IMR-90 (cell line): ENCODE data around the gene FBXW11. TPM values are rescaled to one million over a fixed set of nuclear protein-coding genes. Genes with fewer than 3 reads are reported as not detected.

Source experiments
- ATAC-seq: fragments of 200-7000 bp; cut with Tn5 transposase; 2 replicates; pipeline ENCODE4 v1.9.1; 2020; ENCODE audit warnings: low read depth, mild to moderate bottlenecking, moderate library complexity
- BruUV-seq: library from RNA; stranded (reverse); fragments of 400-500 nt; replicated peaks from 2 replicates; lab custom pipeline; 2021; lab: Mats Ljungman, UMichigan
- CTCF ChIA-PET: fragments of 300-600 bp; formaldehyde crosslinking; extraction: SDS; loops from one replicate; lab custom pipeline; 2021; ENCODE audit warnings: antibody characterized with exemption; lab: Yijun Ruan, JAX
- POLR2A ChIA-PET: fragments of 300-600 bp; sonication (Branson Sonifier 250); formaldehyde crosslinking; loops from one replicate; lab custom pipeline; 2022; ENCODE audit warnings: antibody characterized with exemption; ENCODE audit not compliant: unreplicated experiment; lab: Charles Lee
- DNase-seq: peaks from one replicate; pipeline ENCODE4 v3.0.0; 2013
- H2AFZ ChIP-seq: replicated peaks from 2 replicates; pipeline ENCODE3; 2013; ENCODE audit warnings: low read length, mild to moderate bottlenecking; ENCODE audit not compliant: poor library complexity
- H2AK5ac ChIP-seq: 2 replicates; pipeline ENCODE4 v1.6.1; 2013; ENCODE audit warnings: low read depth, low read length, inconsistent platforms
- H2AK9ac ChIP-seq: replicated peaks from 2 replicates; pipeline ENCODE3; 2013; ENCODE audit warnings: mild to moderate bottlenecking, low read depth, low read length, moderate library complexity; ENCODE audit not compliant: poor library complexity
- H2BK120ac ChIP-seq: 2 replicates; pipeline ENCODE4 v1.6.1; 2013; ENCODE audit warnings: low read depth, low read length, inconsistent platforms
- H2BK15ac ChIP-seq: 3 replicates; pipeline ENCODE4 v1.6.1; 2013; ENCODE audit warnings: low read depth, low read length, inconsistent platforms
- H2BK20ac ChIP-seq: 2 replicates; pipeline ENCODE4 v1.6.1; 2013; ENCODE audit warnings: low read depth, mild to moderate bottlenecking, inconsistent platforms, low read length, moderate library complexity
- H2BK5ac ChIP-seq: 2 replicates; pipeline ENCODE4 v1.6.1; 2013; ENCODE audit warnings: mild to moderate bottlenecking, low read depth, low read length, inconsistent platforms; ENCODE audit not compliant: poor library complexity, severe bottlenecking
- H3K14ac ChIP-seq: replicated peaks from 2 replicates; pipeline ENCODE4 v1.6.1; 2013; ENCODE audit warnings: low read depth, low read length, inconsistent platforms
- H3K18ac ChIP-seq: 2 replicates; pipeline ENCODE4 v1.6.1; 2013; ENCODE audit warnings: low read depth, low read length, control low read depth
- H3K23ac ChIP-seq: 2 replicates; pipeline ENCODE4 v1.6.1; 2013; ENCODE audit warnings: low read depth, low read length, inconsistent platforms
- H3K27ac ChIP-seq: 2 replicates; pipeline ENCODE4 v1.5.1; 2013; ENCODE audit warnings: mild to moderate bottlenecking, control low read depth, low read length; ENCODE audit not compliant: insufficient read depth
- H3K27me3 ChIP-seq: 2 replicates; pipeline ENCODE4 v1.6.1; 2013; ENCODE audit warnings: low read length; ENCODE audit not compliant: control insufficient read depth, insufficient read depth
- H3K36me3 ChIP-seq: 2 replicates; pipeline ENCODE4 v1.6.1; 2013; ENCODE audit warnings: low read length, mixed read lengths; ENCODE audit not compliant: control insufficient read depth, insufficient read depth
- H3K4ac ChIP-seq: 2 replicates; pipeline ENCODE4 v1.6.1; 2013; ENCODE audit warnings: low read depth, low read length, inconsistent platforms
- H3K4me1 ChIP-seq: 2 replicates; pipeline ENCODE4 v1.6.1; 2013; ENCODE audit warnings: low read length, mixed read lengths; ENCODE audit not compliant: control insufficient read depth, insufficient read depth
- H3K4me2 ChIP-seq: 2 replicates; pipeline ENCODE4 v1.6.1; 2013; ENCODE audit warnings: low read depth, mild to moderate bottlenecking, control low read depth, low read length, moderate library complexity
- H3K4me3 ChIP-seq: 2 replicates; pipeline ENCODE4 v1.5.1; 2013; ENCODE audit warnings: low read depth, mild to moderate bottlenecking, control low read depth, low read length, moderate library complexity; ENCODE audit not compliant: insufficient read depth
- H3K56ac ChIP-seq: 2 replicates; pipeline ENCODE4 v1.6.1; 2013; ENCODE audit warnings: low read length, inconsistent platforms; ENCODE audit not compliant: insufficient read depth; ENCODE audit errors: extremely low read depth
- H3K79me1 ChIP-seq, 2 experiments: 2 replicates each; pipeline ENCODE4 v1.6.1; 2013; ENCODE audit warnings: low read length in 2 of 2, inconsistent platforms in 1 of 2, low read depth in 1 of 2
- H3K9ac ChIP-seq: 2 replicates; pipeline ENCODE4 v1.6.1; 2013; ENCODE audit warnings: low read depth, low read length, control low read depth
- H3K9me1 ChIP-seq: 2 replicates; pipeline ENCODE4 v1.6.1; 2013; ENCODE audit warnings: low read length, inconsistent platforms; ENCODE audit not compliant: insufficient read depth
- H3K9me3 ChIP-seq: 2 replicates; pipeline ENCODE4 v1.6.1; 2013; ENCODE audit warnings: low read length; ENCODE audit not compliant: control insufficient read depth, insufficient read depth
- H4K20me1 ChIP-seq: 2 replicates; pipeline ENCODE4 v1.6.1; 2013; ENCODE audit warnings: low read length, inconsistent platforms; ENCODE audit not compliant: insufficient read depth
- H4K5ac ChIP-seq: 2 replicates; pipeline ENCODE4 v1.6.1; 2013; ENCODE audit warnings: mild to moderate bottlenecking, low read depth, low read length, control low read depth
- H4K8ac ChIP-seq, 2 experiments: 2 replicates each; pipeline ENCODE4 v1.6.1; 2013; ENCODE audit warnings: low read depth in 2 of 2, low read length in 2 of 2, control low read depth in 1 of 2, inconsistent platforms in 1 of 2
- H4K91ac ChIP-seq: 2 replicates; pipeline ENCODE4 v1.6.1; 2013; ENCODE audit warnings: low read depth, low read length, inconsistent platforms; ENCODE audit not compliant: insufficient read depth
- BHLHE40 ChIP-seq: fragments of 150-350 bp; IDR thresholded peaks from 2 replicates; pipeline ENCODE4 v1.6.1; 2016; ENCODE audit warnings: mild to moderate bottlenecking, low read depth, low read length
- CEBPB ChIP-seq: IDR thresholded peaks from 2 replicates; pipeline ENCODE4 v1.6.1; 2012; ENCODE audit warnings: low read depth, low read length, improper control_type of control experiment
- CHD1 ChIP-seq: IDR thresholded peaks from 2 replicates; pipeline ENCODE4 v1.6.1; 2012; ENCODE audit warnings: low read depth, low read length, improper control_type of control experiment
- CTCF ChIP-seq: conservative IDR thresholded peaks from 2 replicates; pipeline ENCODE4 v1.5.1; 2012; ENCODE audit warnings: mild to moderate bottlenecking, low read depth, low read length, improper control_type of control experiment
- ELK1 ChIP-seq: fragments of 150-350 bp; IDR thresholded peaks from 2 replicates; pipeline ENCODE4 v1.6.1; 2016; ENCODE audit warnings: low read depth, mild to moderate bottlenecking, low read length, moderate library complexity, borderline replicate concordance
- FOS ChIP-seq: fragments of 150-350 bp; IDR thresholded peaks from 2 replicates; pipeline ENCODE4 v1.6.1; 2016; ENCODE audit warnings: low read depth, low read length
- MAFK ChIP-seq: IDR thresholded peaks from 2 replicates; pipeline ENCODE4 v1.6.1; 2012; ENCODE audit warnings: low read depth, low read length, improper control_type of control experiment
- MAZ ChIP-seq: IDR thresholded peaks from 2 replicates; pipeline ENCODE4 v1.6.1; 2012; ENCODE audit warnings: low read depth, mild to moderate bottlenecking, low read length, improper control_type of control experiment, moderate library complexity, borderline replicate concordance
- MXI1 ChIP-seq: IDR thresholded peaks from 2 replicates; pipeline ENCODE4 v1.6.1; 2012; ENCODE audit warnings: low read depth, mild to moderate bottlenecking, low read length, moderate library complexity, borderline replicate concordance
- NFE2L2 ChIP-seq: fragments of 150-350 bp; IDR thresholded peaks from 2 replicates; pipeline ENCODE4 v1.6.1; 2016; ENCODE audit warnings: low read depth, mild to moderate bottlenecking, low read length
- POLR2A ChIP-seq: IDR thresholded peaks from 2 replicates; pipeline ENCODE4 v1.6.1; 2012; ENCODE audit warnings: mild to moderate bottlenecking, low read depth, low read length
- RAD21 ChIP-seq: IDR thresholded peaks from 2 replicates; pipeline ENCODE4 v1.6.1; 2012; ENCODE audit warnings: low read length, improper control_type of control experiment
- RCOR1 ChIP-seq: IDR thresholded peaks from 2 replicates; pipeline ENCODE4 v1.6.1; 2012; ENCODE audit warnings: mild to moderate bottlenecking, low read length, improper control_type of control experiment; ENCODE audit not compliant: insufficient replicate concordance
- RFX5 ChIP-seq: IDR thresholded peaks from 2 replicates; pipeline ENCODE4 v1.8.0; 2012; ENCODE audit warnings: low read depth, mild to moderate bottlenecking, low read length, moderate library complexity
- SMC3 ChIP-seq: fragments of 150-350 bp; IDR thresholded peaks from 2 replicates; pipeline ENCODE4 v1.6.1; 2016; ENCODE audit warnings: low read depth, mild to moderate bottlenecking, antibody characterized with exemption, low read length, moderate library complexity
- USF2 ChIP-seq: fragments of 150-350 bp; IDR thresholded peaks from 2 replicates; pipeline ENCODE4 v1.6.1; 2017; ENCODE audit warnings: mild to moderate bottlenecking, antibody characterized with exemption, low read length, low read depth
- WGBS, 2 experiments: methylation state at CpG; one replicate each; pipeline versions ENCODE4 v1.1.5 to v1.1.7; 2013; ENCODE audit warnings: missing lambda C conversion rate in 2 of 2; ENCODE audit not compliant: insufficient read length in 1 of 2; ENCODE audit errors: extremely low coverage in 2 of 2; 5-methylcytosine and 5-hydroxymethylcytosine counted together
- dilution Hi-C: fragments of 300-500 bp; cut with HindIII; formaldehyde crosslinking; loops from one replicate; pipeline ENCODE4 v1.14.3; 2018; ENCODE audit warnings: low sequenced_read_pairs; ENCODE audit not compliant: unreplicated experiment
- in situ Hi-C: fragments of 300-500 bp; cut with MboI; formaldehyde crosslinking; loops from 3 replicates; pipeline ENCODE4 v1.14.3; 2019; ENCODE audit warnings: low sequenced_read_pairs, inconsistent platforms, mixed read lengths
- intact Hi-C: fragments of 100-400 bp; cut with micrococcal nuclease; formaldehyde crosslinking; loops from 2 replicates; pipeline ENCODE4 v1.10.0; 2022
- polyA plus RNA-seq, 3 experiments: library from polyadenylated mRNA; depleted of rRNA; stranded (reverse); fragments of >200 nt; gene quantifications; 2 replicates each; pipeline ENCODE4 v1.2.3, GENCODE V29; 2012; ENCODE audit warnings: low replicate concordance in 1 of 3
- total RNA-seq: library from RNA; depleted of rRNA; stranded (reverse); fragments of >200 nt; gene quantifications from 2 replicates; pipeline ENCODE4 v1.2.3, GENCODE V29; 2012

Gene FBXW11
- total and polyA plus RNA-seq, 2 of the 4 experiments (the other 2 are of a cell fraction) = 34.3 to 97.1 TPM

GRCh38 chr5:171924493-171925122 is 81.8 kb downstream of the FBXW11 start:
- POLR2A ChIA-PET = no interaction called here
- CTCF ChIA-PET = no interaction called here
- dilution Hi-C loops = no loop called here

More at GRCh38 chr5:171924493-171925122, 81.8 kb downstream of the FBXW11 start:
- H2BK20ac ChIP-seq = no peak overlapping the region
- H4K5ac ChIP-seq = no peak overlapping the region
- no peaks in the 10 kb centered on the region for H3K9me3 ChIP-seq
- H3K9me1 ChIP-seq = peaks cover 4% of the 10 kb centered on the region; the same call in 1 of the 2 replicates
- H2BK15ac ChIP-seq = no peak overlapping the region
- ATAC-seq = no peak
- no peaks in the 10 kb centered on the region for H3K27me3 ChIP-seq
- no peak overlapping the region for H2AK9ac ChIP-seq
- 97% methylated on average over 11 of the region's 25 CpGs; no CpG with 5 or more reads in 1 of the 2 experiments for WGBS, 2 experiments
- no peak overlapping the region for H2AFZ ChIP-seq
- H3K36me3 ChIP-seq = 0 out of 2 replicates have a peak, but pooled peaks cover 1% of the 10 kb centered on the region
- no peak for TF ChIP-seq POLR2A
- TF ChIP-seq NFE2L2 = no peak
- TF ChIP-seq RFX5 = no peak
- no peak for TF ChIP-seq FOS
- no peak for TF ChIP-seq CHD1
- TF ChIP-seq CEBPB = no peak
- TF ChIP-seq MAFK = no peak
- no peak for TF ChIP-seq MAZ
- TF ChIP-seq RAD21 = no peak
- no peak for TF ChIP-seq RCOR1
- TF ChIP-seq SMC3 = no peak
- no peak for TF ChIP-seq BHLHE40
- no peak for TF ChIP-seq MXI1
- TF ChIP-seq ELK1 = no peak
- no peak for TF ChIP-seq CTCF
- TF ChIP-seq USF2 = no peak
- in situ Hi-C loops = no loop called here
- no peak overlapping the region for H2BK5ac ChIP-seq
- H3K4me2 ChIP-seq = no peak overlapping the region
- no peak overlapping the region for H3K14ac ChIP-seq
- peaks cover 2% of the 10 kb centered on the region; the same call in 1 of the 2 replicates for H3K4me1 ChIP-seq
- peaks cover 37 to 56% of the 10 kb centered on the region in 2 experiments for H3K79me1 ChIP-seq
- intact Hi-C loops = no loop called here
- no peak overlapping the region for H3K27ac ChIP-seq
- no peak for DNase-seq
- no peak overlapping the region for H4K8ac ChIP-seq
- H2AK5ac ChIP-seq = no peak overlapping the region
- no peak overlapping the region for H4K91ac ChIP-seq
- no peak overlapping the region for H3K4me3 ChIP-seq
- no peak overlapping the region for H3K4ac ChIP-seq
- H3K9ac ChIP-seq = no peak overlapping the region
- H3K18ac ChIP-seq = no peak overlapping the region
- BruUV-seq = no TSS peak
- H4K20me1 ChIP-seq = peaks cover 67% of the 10 kb centered on the region
- no peak overlapping the region for H2BK120ac ChIP-seq
- H3K23ac ChIP-seq = no peak overlapping the region
- no peak overlapping the region for H3K56ac ChIP-seq
